Measurements from ENCODE around the gene CELSR1. TPM values are rescaled to one million over a fixed set of nuclear protein-coding genes. Genes with fewer than 3 reads are reported as not detected.

Gene CELSR1
- polyA plus RNA-seq, 1 experiment: 0.14 TPM

GRCh38 chr22:46421267-46421666 is 116.2 kb downstream of the CELSR1 start:
- Histone ChIP-seq H3K27ac (ENCODE audit: low read depth, low read length) (no peak overlapping the region), H3K4me3 (ENCODE audit: low read depth, low read length) (no peak overlapping the region), H3K9me3 (ENCODE audit: control insufficient read depth, insufficient read depth, low read length) (peaks cover 13% of the 10 kb centered on the region), H3K27me3 (ENCODE audit: control insufficient read depth, insufficient read depth, low read length) (peaks cover 12% of the 10 kb centered on the region)
- DNase-seq (ENCODE audit: low read depth, low spot score): no peak
- no peak for TF ChIP-seq CTCF (IDR thresholded peaks at IDR 0.05; ENCODE audit: low read depth, low read length)
- CTCF ChIA-PET: interaction anchor here (1.0 kb wide), 1 partner anchor 53 kb away, joined by 3 read pairs; no protein-coding TSS in a partner anchor
- POLR2A ChIA-PET: no interaction called here

- Histone ChIP-seq H3K4me3 (ENCODE audit: low read depth, low read length) (no peak overlapping the region), H3K9me3 (ENCODE audit: control insufficient read depth, insufficient read depth, low read length) (peaks cover 8% of the 10 kb centered on the region; the same call in 1 of the 2 replicates), H3K27me3 (ENCODE audit: control insufficient read depth, insufficient read depth, low read length) (peaks cover 20% of the 10 kb centered on the region), H3K27ac (ENCODE audit: low read depth, low read length) (no peak overlapping the region)
- TF ChIP-seq CTCF (IDR thresholded peaks at IDR 0.05; ENCODE audit: low read depth, low read length): no peak
- POLR2A ChIA-PET: no interaction called here
- CTCF ChIA-PET: no interaction called here
- DNase-seq (ENCODE audit: low read depth, low spot score): no peak
Measured at GRCh38 chr22:46419754-46420571, 117.5 kb downstream of the CELSR1 start.

- Histone ChIP-seq H3K27ac (ENCODE audit: low read depth, low read length) (no peak overlapping the region), H3K27me3 (ENCODE audit: control insufficient read depth, insufficient read depth, low read length) (peaks cover 28% of the 10 kb centered on the region), H3K9me3 (ENCODE audit: control insufficient read depth, insufficient read depth, low read length) (peaks cover 8% of the 10 kb centered on the region; the same call in 1 of the 2 replicates), H3K4me3 (ENCODE audit: low read depth, low read length) (no peak overlapping the region)
- TF ChIP-seq CTCF (IDR thresholded peaks at IDR 0.05; ENCODE audit: low read depth, low read length): no peak
- DNase-seq (ENCODE audit: low read depth, low spot score): no peak
- CTCF ChIA-PET: no interaction called here
- POLR2A ChIA-PET: no interaction called here
Measured at GRCh38 chr22:46418827-46419226, 118.6 kb downstream of the CELSR1 start.

GRCh38 chr22:46417769-46418168 is 119.7 kb downstream of the CELSR1 start:
- POLR2A ChIA-PET: no interaction called here
- Histone ChIP-seq H3K27me3 (ENCODE audit: control insufficient read depth, insufficient read depth, low read length) (peaks cover 34% of the 10 kb centered on the region), H3K9me3 (ENCODE audit: control insufficient read depth, insufficient read depth, low read length) (peaks cover 8% of the 10 kb centered on the region; the same call in 1 of the 2 replicates), H3K27ac (ENCODE audit: low read depth, low read length) (no peak overlapping the region), H3K4me3 (ENCODE audit: low read depth, low read length) (no peak overlapping the region)
- TF ChIP-seq CTCF (IDR thresholded peaks at IDR 0.05; ENCODE audit: low read depth, low read length): no peak
- DNase-seq (ENCODE audit: low read depth, low spot score): no peak
- CTCF ChIA-PET: no interaction called here

- CTCF ChIA-PET: no interaction called here
Measured at GRCh38 chr22:46416891-46417580, 120.4 kb downstream of the CELSR1 start.

More at GRCh38 chr22:46416891-46417580, 120.4 kb downstream of the CELSR1 start:
- H3K27ac ChIP-seq (ENCODE audit: low read depth, low read length): no peak overlapping the region
- H3K4me3 ChIP-seq (ENCODE audit: low read depth, low read length): no peak overlapping the region
- H3K27me3 ChIP-seq (ENCODE audit: control insufficient read depth, insufficient read depth, low read length): peaks cover 36% of the 10 kb centered on the region
- DNase-seq (ENCODE audit: low read depth, low spot score): no peak
- TF ChIP-seq CTCF (IDR thresholded peaks at IDR 0.05; ENCODE audit: low read depth, low read length): no peak
- POLR2A ChIA-PET: interaction anchor here (0.9 kb wide), 1 partner anchor 411 kb away, joined by 3 read pairs; no protein-coding TSS in a partner anchor
- peaks cover 8% of the 10 kb centered on the region; the same call in 1 of the 2 replicates for H3K9me3 ChIP-seq (ENCODE audit: control insufficient read depth, insufficient read depth, low read length)

Data from AG04450 (cell line).